GM12865 (cell line): ENCODE results near the gene ZG16B.

ENCODE experiments used
- DNase-seq: peaks from one replicate; pipeline ENCODE4 v3.0.0; 2010; ENCODE audit warnings: low read depth
- H3K4me3 ChIP-seq: 2 replicates; pipeline ENCODE4 v1.5.1; 2011; ENCODE audit warnings: mild to moderate bottlenecking, low read depth, low read length, control low read depth
- TF ChIP-seq, protein P1 (sequence below): IDR thresholded peaks from 2 replicates; pipeline ENCODE4 v1.5.1; 2011; ENCODE audit warnings: low read length, control low read depth, low read depth, inconsistent platforms; ENCODE audit not compliant: insufficient read depth; ENCODE audit errors: missing control alignments

Gene ZG16B

GRCh38 chr16:2824626-2825025, 5.5 kb upstream of the ZG16B start:
- H3K4me3 ChIP-seq: no peak overlapping the region
- TF ChIP-seq, protein P1, sequence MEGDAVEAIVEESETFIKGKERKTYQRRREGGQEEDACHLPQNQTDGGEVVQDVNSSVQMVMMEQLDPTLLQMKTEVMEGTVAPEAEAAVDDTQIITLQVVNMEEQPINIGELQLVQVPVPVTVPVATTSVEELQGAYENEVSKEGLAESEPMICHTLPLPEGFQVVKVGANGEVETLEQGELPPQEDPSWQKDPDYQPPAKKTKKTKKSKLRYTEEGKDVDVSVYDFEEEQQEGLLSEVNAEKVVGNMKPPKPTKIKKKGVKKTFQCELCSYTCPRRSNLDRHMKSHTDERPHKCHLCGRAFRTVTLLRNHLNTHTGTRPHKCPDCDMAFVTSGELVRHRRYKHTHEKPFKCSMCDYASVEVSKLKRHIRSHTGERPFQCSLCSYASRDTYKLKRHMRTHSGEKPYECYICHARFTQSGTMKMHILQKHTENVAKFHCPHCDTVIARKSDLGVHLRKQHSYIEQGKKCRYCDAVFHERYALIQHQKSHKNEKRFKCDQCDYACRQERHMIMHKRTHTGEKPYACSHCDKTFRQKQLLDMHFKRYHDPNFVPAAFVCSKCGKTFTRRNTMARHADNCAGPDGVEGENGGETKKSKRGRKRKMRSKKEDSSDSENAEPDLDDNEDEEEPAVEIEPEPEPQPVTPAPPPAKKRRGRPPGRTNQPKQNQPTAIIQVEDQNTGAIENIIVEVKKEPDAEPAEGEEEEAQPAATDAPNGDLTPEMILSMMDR: no peak
- DNase-seq: no peak

- no peak overlapping the region for H3K4me3 ChIP-seq
- DNase-seq: no peak
- TF ChIP-seq, protein P1: no peak
These were observed 4.9 kb upstream of the ZG16B start for GRCh38 chr16:2825049-2825742.

GRCh38 chr16:2825906-2826305, 4.2 kb upstream of the ZG16B start:
- no peak for DNase-seq
- no peak overlapping the region for H3K4me3 ChIP-seq
- TF ChIP-seq, protein P1: no peak

- no peak overlapping the region for H3K4me3 ChIP-seq
- no peak for DNase-seq
- TF ChIP-seq, protein P1: no peak
These were observed 3.3 kb upstream of the ZG16B start for GRCh38 chr16:2826591-2827373.

DNA sequence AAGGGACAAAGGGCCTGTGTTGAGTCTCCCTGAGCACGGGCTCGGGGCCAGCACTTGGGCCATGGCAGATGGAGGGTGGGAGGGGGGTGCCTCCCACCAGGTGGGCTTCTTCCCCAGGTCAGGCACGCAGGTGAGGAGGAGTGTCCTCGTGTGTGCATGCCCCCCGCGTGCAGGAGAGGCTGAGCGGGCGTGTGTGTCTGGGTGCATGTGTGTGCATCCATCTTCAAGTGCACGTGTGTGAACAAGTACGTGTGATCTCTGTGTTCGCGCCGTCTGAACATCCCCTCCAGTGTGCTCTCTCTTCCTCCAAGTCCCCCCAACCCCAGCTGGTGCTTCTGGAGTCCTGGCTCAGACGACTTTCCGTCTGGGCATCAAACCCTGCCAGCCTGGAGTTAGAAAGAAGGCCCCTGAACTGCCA, 2.7 kb upstream of the ZG16B start:
- DNase-seq: no peak
- no peak overlapping the region for H3K4me3 ChIP-seq
- TF ChIP-seq, protein P1: no peak

DNA sequence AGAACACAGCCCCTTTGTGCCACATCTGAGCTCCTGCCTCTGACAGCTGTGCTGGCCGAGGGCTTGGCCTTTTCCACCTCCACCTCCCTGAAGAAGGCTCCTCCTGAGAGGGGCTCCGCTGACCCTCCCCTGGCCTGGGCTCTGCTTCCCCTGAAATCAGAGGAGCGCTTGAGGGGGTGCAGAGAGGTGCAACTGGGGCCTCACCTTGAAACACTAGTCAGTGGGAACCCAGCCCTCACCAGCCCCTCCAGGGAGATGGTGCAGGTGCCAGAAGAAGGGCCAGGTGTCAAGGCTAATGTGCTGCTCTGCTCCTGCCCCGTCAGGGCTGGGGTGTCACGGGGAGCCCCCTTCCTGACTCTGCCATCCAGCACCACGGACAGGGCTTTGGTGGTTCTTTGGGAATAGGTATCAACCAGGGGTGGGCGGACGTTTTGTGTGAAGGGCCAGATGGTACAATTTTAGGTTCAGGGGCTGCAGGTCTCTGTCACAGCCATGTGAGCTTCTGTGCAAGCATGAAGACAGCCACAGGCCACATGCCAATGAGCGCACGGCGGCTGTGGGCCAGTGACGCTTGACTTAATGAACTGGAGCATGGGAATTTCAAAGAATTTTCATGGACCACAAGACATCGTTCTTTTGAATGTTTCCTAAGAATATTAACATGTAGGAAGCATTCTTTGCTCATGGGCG, 2.1 kb upstream of the ZG16B start:
- DNase-seq: no peak
- TF ChIP-seq, protein P1: no peak
- H3K4me3 ChIP-seq: no peak overlapping the region
